Measurements from ENCODE around the gene CMTM2. TPM values are rescaled to one million over a fixed set of nuclear protein-coding genes. Genes with fewer than 3 reads are reported as not detected.
"Not testable (repeated sequence)": the region's sequence is repeated elsewhere in the genome, so short reads cannot be mapped to it uniquely, and the experiment has no call there.

The CMTM2 gene
- total RNA-seq, 1 experiment from 2014 or later: not detected

GRCh38 chr16:66610111-66610820 is 31.0 kb downstream of the CMTM2 start:
- H3K36me3 ChIP-seq (ENCODE audit: control insufficient read depth, insufficient read depth, low read length): peaks cover 6% of the 10 kb centered on the region
- TF ChIP-seq POLR2AphosphoS5 (IDR thresholded peaks at IDR 0.05; ENCODE audit: low read depth, low read length): no peak
- TF ChIP-seq REST (IDR thresholded peaks at IDR 0.05; ENCODE audit: insufficient read depth in 1 of 2, low read depth in 2 of 2, low read length in 1 of 2): no peak
- no peak for TF ChIP-seq SIN3A (IDR thresholded peaks at IDR 0.05; ENCODE audit: borderline replicate concordance, insufficient read depth, low read depth, low read length)
- no peak for TF ChIP-seq TCF7L2 (IDR thresholded peaks at IDR 0.05; ENCODE audit: low read depth, low read length)
- no peak for TF ChIP-seq CTCF (IDR thresholded peaks at IDR 0.05)
- no peak overlapping the region for H3K4me3 ChIP-seq (ENCODE audit: low read depth in 2 of 2, low read length in 2 of 2)
- H3K27ac ChIP-seq (ENCODE audit: low read length): no peak overlapping the region
- peaks cover 19% of the 10 kb centered on the region for H3K4me1 ChIP-seq (ENCODE audit: control insufficient read depth, insufficient read depth, low read length)
- ATAC-seq: no peak
- POLR2A ChIA-PET: no interaction called here
- CTCF ChIA-PET: interaction anchor here (2.0 kb wide), 1 partner anchor 41 kb away, joined by 8 read pairs; no protein-coding TSS in a partner anchor
- intact Hi-C loops (cut with micrococcal nuclease; ENCODE audit: unreplicated experiment) (no loop called here), in situ Hi-C loops (cut with HindIII; ENCODE audit: low pct_unique_long_range_greater_than_20kb, low sequenced_read_pairs) (no loop called here)
- BruUV-seq (replicated peaks): no TSS peak
- no peaks in the 10 kb centered on the region for H3K9me3 ChIP-seq (ENCODE audit: control insufficient read depth, insufficient read depth, low read depth, low read length)
- DNase-seq (ENCODE audit: low read depth, low spot score): no peak
- no peaks in the 10 kb centered on the region for H3K27me3 ChIP-seq (ENCODE audit: control insufficient read depth, insufficient read depth, low read length)

GRCh38 chr16:66611911-66612310 is 32.6 kb downstream of the CMTM2 start:
- intact Hi-C loops (cut with micrococcal nuclease; ENCODE audit: unreplicated experiment); H3K36me3 ChIP-seq (ENCODE audit: control insufficient read depth, insufficient read depth, low read length): not testable (repeated sequence)
- CTCF ChIA-PET: interaction anchor here (0.5 kb wide), 1 partner anchor 118 kb away, joined by 6 read pairs; no protein-coding TSS in a partner anchor

GRCh38 chr16:66612422-66612821 is 33.2 kb downstream of the CMTM2 start:
- peaks cover 6% of the 10 kb centered on the region for H3K36me3 ChIP-seq (ENCODE audit: control insufficient read depth, insufficient read depth, low read length)
- no peak for ATAC-seq
- in situ Hi-C loops (cut with HindIII; ENCODE audit: low pct_unique_long_range_greater_than_20kb, low sequenced_read_pairs) (no loop called here), intact Hi-C loops (cut with micrococcal nuclease; ENCODE audit: unreplicated experiment) (no loop called here)
- no peak for DNase-seq (ENCODE audit: low read depth, low spot score)
- no peaks in the 10 kb centered on the region for H3K9me3 ChIP-seq (ENCODE audit: control insufficient read depth, insufficient read depth, low read depth, low read length)
- CTCF ChIA-PET: interaction anchor here (0.5 kb wide), 1 partner anchor 117 kb away, joined by 6 read pairs; no protein-coding TSS in a partner anchor
- no peak overlapping the region for H3K4me3 ChIP-seq (ENCODE audit: low read depth in 2 of 2, low read length in 2 of 2)
- no peaks in the 10 kb centered on the region for H3K27me3 ChIP-seq (ENCODE audit: control insufficient read depth, insufficient read depth, low read length)
- POLR2A ChIA-PET: no interaction called here
- no TSS peak for BruUV-seq (replicated peaks)
- no peak for TF ChIP-seq TCF7L2 (IDR thresholded peaks at IDR 0.05; ENCODE audit: low read depth, low read length)
- no peak for TF ChIP-seq REST (IDR thresholded peaks at IDR 0.05; ENCODE audit: insufficient read depth in 1 of 2, low read depth in 2 of 2, low read length in 1 of 2)
- TF ChIP-seq CTCF (IDR thresholded peaks at IDR 0.05): no peak
- no peak for TF ChIP-seq SIN3A (IDR thresholded peaks at IDR 0.05; ENCODE audit: borderline replicate concordance, insufficient read depth, low read depth, low read length)
- no peak for TF ChIP-seq POLR2AphosphoS5 (IDR thresholded peaks at IDR 0.05; ENCODE audit: low read depth, low read length)
- peaks cover 25% of the 10 kb centered on the region for H3K4me1 ChIP-seq (ENCODE audit: control insufficient read depth, insufficient read depth, low read length)
- no peak overlapping the region for H3K27ac ChIP-seq (ENCODE audit: low read length)

More at GRCh38 chr16:66611911-66612310, 32.6 kb downstream of the CMTM2 start:
- POLR2A ChIA-PET; H3K27me3 ChIP-seq (ENCODE audit: control insufficient read depth, insufficient read depth, low read length); BruUV-seq (replicated peaks); H3K27ac ChIP-seq (ENCODE audit: low read length); H3K9me3 ChIP-seq (ENCODE audit: control insufficient read depth, insufficient read depth, low read depth, low read length); H3K4me3 ChIP-seq (ENCODE audit: low read depth in 2 of 2, low read length in 2 of 2); ATAC-seq; in situ Hi-C loops (cut with HindIII; ENCODE audit: low pct_unique_long_range_greater_than_20kb, low sequenced_read_pairs); DNase-seq (ENCODE audit: low read depth, low spot score): not testable (repeated sequence)
- peaks cover 20% of the 10 kb centered on the region for H3K4me1 ChIP-seq (ENCODE audit: control insufficient read depth, insufficient read depth, low read length)

Data from Panc1 (cell line).